ENCODE measurements around the gene SERINC1. TPM values are rescaled to one million over a fixed set of nuclear protein-coding genes. Genes with fewer than 3 reads are reported as not detected.
A peak's percentile ranks its signal among the peaks of the same experiment; 100 is the strongest.
"Not testable (repeated sequence)": the region's sequence is repeated elsewhere in the genome, so short reads cannot be mapped to it uniquely, and the experiment has no call there.

SERINC1 gene
- total RNA-seq: 100 to 1,000 TPM; 200 to 231 (median 201) TPM
- 120 TPM for polyA plus RNA-seq
- long read RNA-seq, donor 1, transcript SERINC1-201 (10 exons, 3,137 nt): major isoform, 393 of 446 reads
- long read RNA-seq, donor 1, partial matches to known transcripts: 46 of 446 reads
- long read RNA-seq, donor 1, other reads (novel, unspliced or antisense): 7 of 446 reads
- long read RNA-seq, donor 2, transcript SERINC1-201 (10 exons, 3,137 nt): major isoform, 94 of 103 reads
- long read RNA-seq, donor 2, partial matches to known transcripts: 6 of 103 reads
- long read RNA-seq, donor 2, other reads (novel, unspliced or antisense): 3 of 103 reads
- long read RNA-seq, donor 3, transcript SERINC1-201 (10 exons, 3,137 nt): major isoform, 1,028 of 1,265 reads
- long read RNA-seq, donor 3, partial matches to known transcripts: 219 of 1,265 reads
- long read RNA-seq, donor 3, other reads (novel, unspliced or antisense): 18 of 1,265 reads
- long read RNA-seq, donor 4, transcript SERINC1-201 (10 exons, 3,137 nt): major isoform, 117 of 143 reads
- long read RNA-seq, donor 4, partial matches to known transcripts: 17 of 143 reads
- long read RNA-seq, donor 4, other reads (novel, unspliced or antisense): 9 of 143 reads

DNA sequence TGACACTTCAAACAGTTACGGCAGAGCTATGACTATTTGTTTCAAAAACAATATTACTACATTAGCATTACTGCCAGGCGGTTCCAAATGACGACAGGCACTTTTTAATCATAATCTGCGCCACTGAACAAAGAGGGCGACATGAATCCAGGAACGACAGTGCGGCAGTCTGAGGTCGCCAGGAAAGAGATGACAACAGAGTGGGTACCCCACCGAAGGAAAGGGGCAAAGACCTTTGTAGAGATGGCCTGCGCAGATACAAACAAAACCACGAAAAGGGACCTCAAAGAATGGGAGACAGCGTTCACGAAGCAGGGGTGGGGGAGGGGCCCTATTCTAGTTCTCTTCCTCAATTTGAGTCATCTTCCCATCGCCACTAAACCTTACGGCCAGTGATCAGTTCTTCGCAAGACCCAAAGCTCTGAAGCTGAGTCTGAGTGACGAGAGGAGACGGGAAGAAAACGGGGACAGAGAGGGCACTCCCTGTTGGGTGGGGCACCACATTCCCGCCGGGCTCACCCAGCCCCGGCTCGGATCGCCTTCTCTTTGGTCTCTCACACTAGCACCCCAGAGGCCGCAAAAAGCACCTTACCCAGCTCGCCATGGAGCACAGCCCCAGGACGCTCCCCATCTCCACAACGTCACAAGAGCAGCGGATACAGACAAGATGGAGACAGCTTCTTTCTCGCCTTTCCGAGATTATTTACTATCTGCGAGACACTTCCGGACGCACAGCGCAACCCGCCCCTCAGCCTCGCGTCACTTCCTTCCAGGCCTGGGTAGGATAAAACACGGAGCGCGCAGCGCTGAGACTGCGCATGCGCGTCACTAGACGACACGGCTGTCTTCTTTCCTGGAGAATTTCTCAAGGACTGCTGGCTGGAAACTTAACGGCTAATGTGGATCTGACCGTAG, at the start of gene SERINC1:
Gene SERINC1, minus strand, starts transcription at position 701 of the 915 bp plus-strand sequence. Its CDS starts 70 bp downstream, at position 631.
- no peaks in the 10 kb centered on the region for H3K27me3 ChIP-seq (ENCODE audit: control insufficient read depth, insufficient read depth)
- no peaks in the 10 kb centered on the region for H3K9me3 ChIP-seq (ENCODE audit: control insufficient read depth, low read length)
- ATAC-seq (peak; percentile 99 to 100), DNase-seq (peak; percentile 95 to 98 (median 97))
- H3K4me3 ChIP-seq (ENCODE audit: low read length): peak within 1 kb of the TSS; percentile 79
- under 1% methylated on average over 49 of the region's 49 CpGs for WGBS
- H3K27ac ChIP-seq (ENCODE audit: low read length): peak within 1 kb of the TSS; percentile 90
- peaks cover 2% of the 10 kb centered on the region for H3K4me1 ChIP-seq (ENCODE audit: control insufficient read depth, insufficient read depth, low read length)
- intact Hi-C loops (cut with DNase I): loop anchor here in 1 of 4 donors (10.0 kb wide), 1 partner anchor 77 kb away; the partner anchor contains the start of gene HSF2

DNA sequence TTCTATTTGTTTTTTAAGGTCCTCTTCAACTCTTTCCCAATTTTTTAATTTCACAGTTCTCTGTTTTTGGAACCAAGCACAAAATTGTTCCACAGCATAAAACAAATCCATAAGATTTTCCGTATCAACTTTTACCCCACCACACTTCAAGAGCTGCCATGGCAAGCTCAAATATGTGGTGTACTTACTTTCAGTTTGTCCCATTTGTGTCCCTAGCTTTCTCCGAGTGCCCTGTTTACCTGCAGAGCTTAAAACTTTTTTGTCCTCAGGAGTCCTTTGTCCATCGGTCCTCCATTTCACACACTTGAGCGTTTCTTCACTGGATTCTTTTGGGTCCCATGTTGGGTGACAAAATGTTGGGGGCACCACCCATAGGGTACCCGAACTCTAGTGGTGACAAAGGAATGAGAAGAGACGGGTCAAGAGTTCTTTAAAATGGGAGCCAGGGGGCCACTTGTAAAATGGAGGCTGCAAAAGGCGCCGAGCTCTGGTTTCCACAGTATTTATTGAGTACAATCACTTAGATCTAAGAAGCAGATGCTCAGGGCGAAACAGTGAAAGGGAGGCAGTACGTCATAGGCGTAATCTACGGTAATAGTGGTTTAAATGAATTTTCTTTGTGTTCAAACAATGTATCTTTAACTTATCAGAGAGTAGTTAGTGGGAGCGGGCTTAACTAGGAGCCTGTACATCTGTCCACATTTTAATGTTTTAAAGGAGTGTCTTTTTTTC, 39.8 kb upstream of the SERINC1 start:
- no peaks in the 10 kb centered on the region for H3K9me3 ChIP-seq (ENCODE audit: control insufficient read depth, low read length)
- ATAC-seq (no peak), DNase-seq (no peak)
- H3K4me1 ChIP-seq (ENCODE audit: control insufficient read depth, insufficient read depth, low read length): no peaks in the 10 kb centered on the region
- H3K4me3 ChIP-seq (ENCODE audit: low read length): no peak overlapping the region
- H3K27ac ChIP-seq (ENCODE audit: low read length): no peak overlapping the region
- H3K27me3 ChIP-seq (ENCODE audit: control insufficient read depth, insufficient read depth): no peaks in the 10 kb centered on the region
- WGBS: 84% methylated on average over 13 of the region's 13 CpGs
- intact Hi-C loops (cut with DNase I): no loop called here

DNA sequence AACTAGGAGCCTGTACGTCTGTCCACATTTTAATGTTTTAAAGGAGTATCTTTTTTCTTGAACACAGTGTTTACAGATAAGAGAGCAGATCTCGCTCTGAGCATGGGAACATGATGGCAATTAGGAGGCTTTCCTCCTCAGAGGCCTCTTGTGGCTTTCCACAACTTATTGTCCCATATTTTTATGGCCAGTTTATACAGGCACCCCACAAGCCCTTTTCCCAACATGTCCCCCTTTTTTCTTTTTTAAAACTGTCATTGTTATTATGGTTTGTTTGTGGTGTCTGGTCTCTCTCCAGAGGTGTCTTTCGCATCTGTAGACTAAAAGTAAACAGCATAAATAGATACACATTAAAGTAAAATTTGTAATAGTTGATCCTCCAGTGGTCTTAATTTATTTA, 33.6 kb upstream of the SERINC1 start:
- intact Hi-C loops (cut with DNase I); DNase-seq; H3K27ac ChIP-seq (ENCODE audit: low read length); H3K4me3 ChIP-seq (ENCODE audit: low read length); H3K27me3 ChIP-seq (ENCODE audit: control insufficient read depth, insufficient read depth); H3K9me3 ChIP-seq (ENCODE audit: control insufficient read depth, low read length); H3K4me1 ChIP-seq (ENCODE audit: control insufficient read depth, insufficient read depth, low read length); ATAC-seq: not testable (repeated sequence)
- WGBS: 68% methylated on average over 3 of the region's 3 CpGs

DNA sequence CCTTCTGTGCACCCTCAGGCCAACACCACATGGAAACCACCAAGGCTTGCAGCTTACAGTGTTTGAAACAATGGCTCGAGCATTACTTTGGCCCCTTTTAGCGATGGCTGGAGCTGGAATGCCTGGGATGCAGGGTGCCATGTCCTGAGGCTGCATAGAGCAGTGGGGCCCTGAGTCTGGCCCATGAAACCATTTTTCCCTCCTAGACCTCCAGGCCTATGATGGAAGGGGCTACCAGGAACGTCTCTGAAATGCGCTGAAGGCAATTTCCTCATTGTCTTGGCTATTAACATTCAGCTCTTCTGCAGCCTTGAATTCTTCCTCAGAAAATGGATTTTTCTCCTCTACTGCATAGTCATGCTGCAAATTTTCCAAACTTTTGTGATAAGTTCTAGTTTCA, 29.9 kb upstream of the SERINC1 start:
- Histone ChIP-seq H3K27ac (ENCODE audit: low read length) (no peak overlapping the region), H3K9me3 (ENCODE audit: control insufficient read depth, low read length) (peaks cover 4% of the 10 kb centered on the region), H3K4me3 (ENCODE audit: low read length) (no peak overlapping the region), H3K4me1 (ENCODE audit: control insufficient read depth, insufficient read depth, low read length) (no peaks in the 10 kb centered on the region), H3K27me3 (ENCODE audit: control insufficient read depth, insufficient read depth) (no peaks in the 10 kb centered on the region)
- no peak for ATAC-seq
- 86% methylated on average over 4 of the region's 4 CpGs for WGBS
- intact Hi-C loops (cut with DNase I): no loop called here
- no peak for DNase-seq

DNA sequence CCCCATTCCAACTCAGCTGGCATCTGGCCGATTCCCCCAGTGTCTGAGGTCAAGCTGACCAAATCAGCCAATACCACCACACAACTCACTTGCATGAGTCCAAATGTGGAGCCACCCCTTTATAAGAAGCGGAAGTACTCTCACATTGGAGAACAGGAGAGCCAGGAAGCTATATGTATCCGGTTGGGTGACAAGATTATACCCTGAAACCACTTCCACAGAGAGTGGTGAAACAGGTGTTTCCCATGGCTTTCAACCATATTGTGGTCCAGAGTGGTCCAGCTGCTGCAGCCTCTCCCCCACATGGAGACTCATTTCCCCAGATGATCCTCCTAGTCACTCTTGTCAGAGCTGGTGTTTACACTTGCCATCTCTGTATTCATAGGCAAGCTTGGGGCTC, 24.0 kb upstream of the SERINC1 start:
- H3K9me3 ChIP-seq (ENCODE audit: control insufficient read depth, low read length): no peaks in the 10 kb centered on the region
- H3K4me1 ChIP-seq (ENCODE audit: control insufficient read depth, insufficient read depth, low read length): no peaks in the 10 kb centered on the region
- H3K27me3 ChIP-seq (ENCODE audit: control insufficient read depth, insufficient read depth): no peaks in the 10 kb centered on the region
- intact Hi-C loops (cut with DNase I): no loop called here
- H3K27ac ChIP-seq (ENCODE audit: low read length): no peak overlapping the region
- DNase-seq (no peak), ATAC-seq (no peak)
- no peak overlapping the region for H3K4me3 ChIP-seq (ENCODE audit: low read length)
- WGBS: 76% methylated on average over 3 of the region's 3 CpGs

DNA sequence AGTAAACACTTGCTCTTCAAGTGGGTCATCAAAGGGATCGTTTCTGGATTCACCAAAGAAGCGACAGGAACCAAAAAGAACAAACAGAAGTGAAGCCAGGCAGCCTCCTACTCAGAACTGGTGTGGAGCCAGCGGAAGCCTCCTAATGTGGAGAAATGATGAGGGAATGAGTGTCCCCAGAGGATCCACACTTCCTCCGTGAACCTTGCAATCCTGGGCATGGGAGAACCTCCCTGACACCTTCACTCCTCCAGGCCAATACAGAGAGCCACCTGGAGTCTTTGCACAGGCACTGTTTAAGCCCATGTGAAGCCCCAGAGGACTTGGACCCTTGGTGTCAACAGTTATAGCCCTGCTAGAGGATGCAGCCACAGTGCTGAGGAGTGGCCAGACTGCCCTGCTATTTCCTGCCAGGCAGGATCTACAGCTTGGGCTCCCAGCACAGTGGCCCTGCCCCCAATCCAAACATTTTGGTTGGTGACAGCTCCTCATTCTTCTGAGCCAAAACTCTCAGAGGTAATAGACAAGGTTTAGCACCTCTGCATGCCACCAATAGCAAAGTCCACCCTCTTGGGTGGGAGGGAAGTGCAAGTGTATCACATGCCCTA, 23.2 kb upstream of the SERINC1 start:
- 87% methylated on average over 4 of the region's 4 CpGs for WGBS
- Histone ChIP-seq H3K4me3 (ENCODE audit: low read length) (no peak overlapping the region), H3K4me1 (ENCODE audit: control insufficient read depth, insufficient read depth, low read length) (no peaks in the 10 kb centered on the region), H3K27me3 (ENCODE audit: control insufficient read depth, insufficient read depth) (no peaks in the 10 kb centered on the region), H3K9me3 (ENCODE audit: control insufficient read depth, low read length) (no peaks in the 10 kb centered on the region), H3K27ac (ENCODE audit: low read length) (no peak overlapping the region)
- no peak for ATAC-seq
- no peak for DNase-seq
- intact Hi-C loops (cut with DNase I): loop anchor here in 3 of 4 donors (5.0 kb wide), 1 partner anchor 38 kb away; no protein-coding TSS in a partner anchor

DNA sequence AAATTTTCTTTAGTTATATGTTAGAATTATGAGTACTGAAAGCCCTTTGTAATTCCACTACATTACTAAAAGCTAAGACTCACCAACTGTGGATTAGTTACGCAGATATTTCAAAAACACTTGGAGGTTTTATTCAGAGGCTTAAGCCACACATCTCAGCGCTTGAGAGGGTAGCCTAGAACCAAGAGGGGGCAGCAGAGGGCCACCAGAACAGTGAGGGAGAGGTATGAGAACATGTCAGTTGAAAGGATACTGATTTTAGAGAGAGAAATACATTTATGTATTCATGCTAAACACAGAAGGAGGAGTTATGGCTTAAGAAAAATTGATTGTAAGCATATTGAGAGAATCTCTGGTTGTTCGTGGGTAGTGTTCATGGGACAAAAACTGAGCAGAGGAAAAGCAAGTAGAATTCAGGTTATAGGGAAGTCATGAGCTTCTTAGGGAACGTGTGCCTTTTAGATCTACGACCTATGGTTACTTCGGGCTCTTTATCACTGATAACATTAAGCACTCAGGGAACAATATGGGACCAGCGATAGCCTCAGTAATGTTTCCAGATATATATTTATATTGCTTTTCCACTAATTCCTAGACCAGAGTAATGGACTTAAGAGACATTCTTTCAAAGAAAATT, 20.4 kb upstream of the SERINC1 start:
- WGBS: 16% methylated on average over 7 of the region's 7 CpGs
- no peak overlapping the region for H3K4me3 ChIP-seq (ENCODE audit: low read length)
- DNase-seq (peak; percentile 65 to 82 (median 80)), ATAC-seq (peak; percentile 93 to 95)
- no peak overlapping the region for H3K27ac ChIP-seq (ENCODE audit: low read length)
- no peaks in the 10 kb centered on the region for H3K27me3 ChIP-seq (ENCODE audit: control insufficient read depth, insufficient read depth)
- intact Hi-C loops (cut with DNase I): loop anchor here in 3 of 4 donors (5.0 kb wide), 1 partner anchor 40 kb away; no protein-coding TSS in a partner anchor
- no peaks in the 10 kb centered on the region for H3K9me3 ChIP-seq (ENCODE audit: control insufficient read depth, low read length)
- H3K4me1 ChIP-seq (ENCODE audit: control insufficient read depth, insufficient read depth, low read length): no peaks in the 10 kb centered on the region

DNA sequence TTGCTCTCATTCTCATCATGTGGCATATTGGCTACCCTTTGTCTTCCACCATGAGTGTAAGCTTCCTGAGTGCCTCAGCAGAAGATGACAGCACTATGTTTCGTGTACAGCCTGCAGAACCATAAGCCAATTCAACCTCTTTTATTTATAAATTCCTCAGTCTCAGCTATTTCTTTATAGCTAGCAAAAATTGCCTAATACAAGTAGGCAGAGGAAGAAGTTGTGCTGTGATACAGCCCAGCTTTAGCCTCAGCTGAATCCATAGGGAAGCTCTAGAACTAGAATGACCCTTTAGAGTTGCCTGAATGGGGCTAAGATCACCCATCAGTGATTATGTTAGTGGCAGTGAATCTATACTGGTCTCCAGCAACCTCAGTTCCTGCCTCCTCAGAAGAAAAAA, 19.0 kb upstream of the SERINC1 start:
- no peak overlapping the region for H3K4me3 ChIP-seq (ENCODE audit: low read length)
- intact Hi-C loops (cut with DNase I): loop anchor here in 3 of 4 donors (5.0 kb wide), 1 partner anchor 42 kb away; no protein-coding TSS in a partner anchor
- ATAC-seq (no peak), DNase-seq (no peak)
- H3K27me3 ChIP-seq (ENCODE audit: control insufficient read depth, insufficient read depth): no peaks in the 10 kb centered on the region
- WGBS: 81% methylated on average over 1 of the region's 1 CpG
- no peak overlapping the region for H3K27ac ChIP-seq (ENCODE audit: low read length)
- H3K4me1 ChIP-seq (ENCODE audit: control insufficient read depth, insufficient read depth, low read length): no peaks in the 10 kb centered on the region
- no peaks in the 10 kb centered on the region for H3K9me3 ChIP-seq (ENCODE audit: control insufficient read depth, low read length)

DNA sequence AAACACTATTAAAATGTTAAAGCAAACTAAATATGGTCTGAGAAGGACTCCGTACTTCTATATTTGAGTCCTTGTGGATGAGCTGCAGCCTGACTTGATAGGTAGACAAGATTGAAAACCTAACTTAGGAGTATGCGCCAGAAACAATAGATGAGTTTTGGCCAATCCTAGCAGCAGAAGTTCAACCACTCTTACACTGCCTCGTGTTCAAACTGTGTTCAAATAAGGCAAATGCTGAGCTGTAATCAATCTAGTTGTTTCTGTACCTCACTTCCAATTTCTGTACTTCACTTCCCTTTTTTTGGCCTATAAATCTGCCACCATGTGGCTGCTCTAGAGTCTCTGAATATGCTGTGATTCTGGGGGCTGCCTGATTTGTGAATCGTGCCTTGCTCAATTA, 13.2 kb upstream of the SERINC1 start:
- DNase-seq (no peak), ATAC-seq (no peak)
- no peaks in the 10 kb centered on the region for H3K27me3 ChIP-seq (ENCODE audit: control insufficient read depth, insufficient read depth)
- H3K9me3 ChIP-seq (ENCODE audit: control insufficient read depth, low read length): no peaks in the 10 kb centered on the region
- WGBS: 71% methylated on average over 4 of the region's 4 CpGs
- H3K4me3 ChIP-seq (ENCODE audit: low read length): no peak overlapping the region
- H3K4me1 ChIP-seq (ENCODE audit: control insufficient read depth, insufficient read depth, low read length): no peaks in the 10 kb centered on the region
- intact Hi-C loops (cut with DNase I): no loop called here
- no peak overlapping the region for H3K27ac ChIP-seq (ENCODE audit: low read length)

DNA sequence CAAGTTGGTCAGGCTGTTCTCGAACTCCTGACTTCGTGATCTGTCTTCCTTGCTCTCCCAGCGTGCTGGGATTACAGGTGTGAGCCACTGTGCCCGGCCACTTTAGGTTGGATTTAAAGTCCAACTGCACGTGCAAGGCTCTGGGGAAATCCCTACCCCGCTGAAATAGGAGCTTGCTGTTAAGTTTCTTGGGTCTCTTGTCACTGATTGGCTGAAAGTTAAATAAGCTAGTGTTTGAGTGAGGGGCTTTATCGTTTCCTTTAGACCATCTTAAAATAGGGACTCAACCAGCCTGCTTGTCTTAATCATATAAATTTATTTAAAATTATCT, 11.1 kb upstream of the SERINC1 start:
- DNase-seq: no peak
- H3K27ac ChIP-seq (ENCODE audit: low read length): no peak overlapping the region
- H3K27me3 ChIP-seq (ENCODE audit: control insufficient read depth, insufficient read depth): no peaks in the 10 kb centered on the region
- 70% methylated on average over 7 of the region's 7 CpGs for WGBS
- ATAC-seq: no peak
- H3K9me3 ChIP-seq (ENCODE audit: control insufficient read depth, low read length): no peaks in the 10 kb centered on the region
- H3K4me3 ChIP-seq (ENCODE audit: low read length): no peak overlapping the region
- H3K4me1 ChIP-seq (ENCODE audit: control insufficient read depth, insufficient read depth, low read length): no peaks in the 10 kb centered on the region
- intact Hi-C loops (cut with DNase I): no loop called here
